HCT116 (cell line): ENCODE results near the gene SPRR2D. TPM values are rescaled to one million over a fixed set of nuclear protein-coding genes. Genes with fewer than 3 reads are reported as not detected.

Source experiments
- ATAC-seq: fragments of 200-7000 bp; cut with Tn5 transposase; 2 replicates; pipeline ENCODE4 v1.9.1; 2020; ENCODE audit warnings: mild to moderate bottlenecking, moderate library complexity
- BruUV-seq: library from RNA; stranded (reverse); fragments of 400-500 nt; replicated peaks from 2 replicates; lab custom pipeline; 2021; lab: Mats Ljungman, UMichigan
- CTCF ChIA-PET: fragments of 300-600 bp; sonication (Branson Sonifier 250); formaldehyde crosslinking; loops from one replicate; lab custom pipeline; 2021; ENCODE audit warnings: antibody characterized with exemption; lab: Charles Lee
- POLR2A ChIA-PET: fragments of 300-600, 350-600 bp; sonication (Branson Sonifier 250); formaldehyde crosslinking; loops from one replicate; lab custom pipeline; 2021; ENCODE audit warnings: antibody characterized with exemption; lab: Charles Lee
- RAD21 ChIA-PET, 2 experiments: fragments of 300-600 bp; sonication (Branson Sonifier 250); formaldehyde crosslinking; loops; one replicate each; lab custom pipeline; 2023; ENCODE audit warnings: low total read pairs in 2 of 2; ENCODE audit not compliant: uncharacterized antibody in 2 of 2, unreplicated experiment in 2 of 2, low non-redundant PET in 1 of 2; lab: Charles Lee
- DNase-seq: peaks from one replicate; pipeline ENCODE4 v3.0.0-alpha.2; 2010; ENCODE audit warnings: low read depth, low spot score
- H2AFZ ChIP-seq: fragments of 200-600 bp; shearing (Covaris generic), sonication (generic); 2 replicates; pipeline ENCODE4 v1.6.1; 2017; ENCODE audit warnings: low read depth, mixed run types, mixed read lengths, antibody characterized with exemption, low read length; ENCODE audit not compliant: poor library complexity, severe bottlenecking
- H3K27ac ChIP-seq: 2 replicates; pipeline ENCODE4 v1.5.1; 2012; ENCODE audit warnings: low read depth, low read length
- H3K27me3 ChIP-seq: fragments of 200-600 bp; sonication (generic); 2 replicates; pipeline ENCODE4 v1.6.1; 2016; ENCODE audit warnings: mixed run types, low read length, mixed read lengths; ENCODE audit not compliant: insufficient read depth
- H3K36me3 ChIP-seq, 2 experiments: fragments of 200-500 bp in 1 of 2; fragments of 200-600 bp in 1 of 2; sonication (Bioruptor generic) in 1 of 2; sonication (generic) in 1 of 2; 2 replicates each; pipeline versions ENCODE4 v1.5.1 to v1.6.1; 2014 to 2016; ENCODE audit warnings: low read length in 2 of 2, inconsistent platforms in 1 of 2, mixed read lengths in 1 of 2, mixed run types in 1 of 2; ENCODE audit not compliant: insufficient read depth in 2 of 2, control insufficient read depth in 1 of 2
- H3K4me1 ChIP-seq, 2 experiments: fragments of 200-600 bp in 1 of 2; sonication (generic) in 1 of 2; 2 replicates each; pipeline versions ENCODE4 v1.5.1 to v1.6.1; 2012 to 2017; ENCODE audit warnings: low read length in 2 of 2, inconsistent platforms in 1 of 2, mild to moderate bottlenecking in 1 of 2, mixed read lengths in 1 of 2, mixed run types in 1 of 2, moderate library complexity in 1 of 2; ENCODE audit not compliant: insufficient read depth in 2 of 2, control insufficient read depth in 1 of 2
- H3K4me2 ChIP-seq: fragments of 200-600 bp; sonication (generic); 2 replicates; pipeline ENCODE4 v1.6.1; 2017; ENCODE audit warnings: mixed run types, low read length, mixed read lengths
- H3K4me3 ChIP-seq, 2 experiments: fragments of 200-600 bp in 1 of 2; sonication (generic) in 1 of 2; replicated peaks in 1 of 2; 2 replicates each; pipeline ENCODE4 v1.5.1; 2011 to 2016; ENCODE audit warnings: low read length in 2 of 2, control low read depth in 1 of 2, low read depth in 1 of 2, mild to moderate bottlenecking in 1 of 2, mixed read lengths in 1 of 2, mixed run types in 1 of 2
- H3K79me2 ChIP-seq: fragments of 200-600 bp; sonication (generic); 2 replicates; pipeline ENCODE4 v1.6.1; 2017; ENCODE audit warnings: mild to moderate bottlenecking, mixed run types, low read length, moderate library complexity, mixed read lengths; ENCODE audit not compliant: insufficient read depth
- H3K9ac ChIP-seq: fragments of 200-600 bp; sonication (generic); 2 replicates; pipeline ENCODE4 v1.6.1; 2016; ENCODE audit warnings: low read length, mixed read lengths
- H3K9me2 ChIP-seq: fragments of 200-600 bp; sonication (generic), shearing (Covaris generic); 2 replicates; pipeline ENCODE4 v1.6.1; 2017; ENCODE audit warnings: mixed run types, mild to moderate bottlenecking, moderate library complexity; ENCODE audit not compliant: insufficient read depth
- H3K9me3 ChIP-seq, 2 experiments: fragments of 200-500 bp in 1 of 2; fragments of 200-600 bp in 1 of 2; sonication (Bioruptor generic) in 1 of 2; sonication (generic) in 1 of 2; 2 replicates each; pipeline ENCODE4 v1.6.1; 2014 to 2017; ENCODE audit warnings: low read length in 2 of 2, mixed read lengths in 2 of 2, inconsistent platforms in 1 of 2, low read depth in 1 of 2, mild to moderate bottlenecking in 1 of 2, mixed run types in 1 of 2, moderate library complexity in 1 of 2; ENCODE audit not compliant: control insufficient read depth in 1 of 2, insufficient read depth in 1 of 2
- H4K20me1 ChIP-seq: fragments of 200-600 bp; sonication (generic), shearing (Covaris generic); 2 replicates; pipeline ENCODE4 v1.6.1; 2017; ENCODE audit warnings: mixed run types, mild to moderate bottlenecking, moderate library complexity; ENCODE audit not compliant: insufficient read depth
- ATF3 ChIP-seq: IDR thresholded peaks from 2 replicates; pipeline ENCODE4 v1.6.1; 2012
- CBX3 ChIP-seq: IDR thresholded peaks from 2 replicates; pipeline ENCODE4 v1.6.1; 2012; ENCODE audit warnings: low read depth
- CEBPB ChIP-seq: IDR thresholded peaks from 2 replicates; pipeline ENCODE4 v1.6.1; 2012; ENCODE audit warnings: low read depth
- ELF1 ChIP-seq: IDR thresholded peaks from 2 replicates; pipeline ENCODE4 v1.6.1; 2012; ENCODE audit warnings: low read depth, borderline replicate concordance
- EZH2 ChIP-seq: fragments of 200-600 bp; sonication (generic); IDR thresholded peaks from 2 replicates; pipeline ENCODE4 v1.6.1; 2017; ENCODE audit warnings: antibody characterized with exemption, mixed run types
- JUND ChIP-seq: IDR thresholded peaks from 2 replicates; pipeline ENCODE4 v1.6.1; 2012
- POLR2A ChIP-seq: IDR thresholded peaks from 2 replicates; pipeline ENCODE4 v1.7.0; 2011; ENCODE audit warnings: borderline replicate concordance; ENCODE audit not compliant: insufficient read depth, insufficient read length; ENCODE audit errors: extremely low read depth
- POLR2AphosphoS5 ChIP-seq: IDR thresholded peaks from 2 replicates; pipeline ENCODE4 v1.6.1; 2011; ENCODE audit warnings: mild to moderate bottlenecking, low read depth, low read length, moderate library complexity
- RAD21 ChIP-seq: IDR thresholded peaks from 2 replicates; pipeline ENCODE4 v1.6.1; 2012; ENCODE audit warnings: low read depth, mild to moderate bottlenecking
- SP1 ChIP-seq: IDR thresholded peaks from 2 replicates; pipeline ENCODE4 v1.6.1; 2012; ENCODE audit warnings: low read depth
- SRF ChIP-seq: IDR thresholded peaks from 2 replicates; pipeline ENCODE4 v1.6.1; 2012; ENCODE audit warnings: low read depth
- ZBTB33 ChIP-seq: IDR thresholded peaks from 2 replicates; pipeline ENCODE4 v1.6.1; 2011; ENCODE audit warnings: mild to moderate bottlenecking, low read length, moderate library complexity; ENCODE audit not compliant: insufficient replicate concordance; ENCODE audit errors: extremely low read depth
- ZFX ChIP-seq: fragments of 450-650 bp; IDR thresholded peaks from 2 replicates; pipeline ENCODE4 v1.6.1; 2017
- ZNF274 ChIP-seq: fragments of 200-500 bp; sonication (Bioruptor generic); IDR thresholded peaks from 2 replicates; pipeline ENCODE4 v1.6.1; 2014; ENCODE audit warnings: mild to moderate bottlenecking, low read depth, low read length, inconsistent platforms
- intact Hi-C: fragments of 100-400 bp; cut with micrococcal nuclease; formaldehyde crosslinking; loops from 2 replicates; pipeline ENCODE4 v1.10.0; 2022
- total RNA-seq: library from RNA; stranded (reverse); gene quantifications from one replicate; pipeline ENCODE4 v1.2.1, GENCODE V29; 2021; ENCODE audit not compliant: unreplicated experiment
- TF ChIP-seq, protein P1 (sequence below): IDR thresholded peaks from 2 replicates; pipeline ENCODE4 v1.6.1; 2012; ENCODE audit warnings: low read depth
- TF ChIP-seq, protein P2 (sequence below): IDR thresholded peaks from 2 replicates; pipeline ENCODE4 v1.6.1; 2012

Gene SPRR2D
- total RNA-seq, 1 experiment from 2014 or later, result 6.9 TPM

DNA sequence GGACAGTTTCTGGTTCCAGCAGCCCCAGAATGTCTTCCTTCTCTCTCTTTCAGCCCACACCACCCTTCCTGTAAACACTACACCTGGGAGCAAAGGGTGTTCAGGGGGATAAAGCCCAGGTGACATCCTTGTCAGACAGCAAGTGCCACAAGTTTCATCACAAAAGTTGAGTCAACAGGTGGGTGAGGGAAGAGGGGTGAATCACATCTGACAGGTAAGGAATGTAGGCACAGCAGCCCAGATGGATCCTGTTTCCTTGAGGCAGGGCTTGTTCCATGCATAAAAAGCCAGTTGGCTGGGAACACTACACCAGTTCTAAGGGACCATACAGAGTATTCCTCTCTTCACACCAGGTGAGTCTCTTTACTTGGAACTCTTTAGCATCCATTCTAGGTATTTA lies 10.0 kb downstream of the SPRR2D start, which contains the start of gene SPRR1B:
Gene SPRR1B (plus strand): TSS at position 309 of the 400 bp plus-strand sequence. CDS start 1,143 bp downstream, outside the sequence.
- no peak within 1 kb of the TSS for H3K27ac ChIP-seq
- H3K79me2 ChIP-seq, result no peaks in the 10 kb centered on the region
- H3K9ac ChIP-seq, result no peak within 1 kb of the TSS
- TF ChIP-seq CEBPB, result 0 out of 2 replicates have a peak, but pooled peaks have one; percentile 19
- TF ChIP-seq EZH2, result no peak
- H3K4me1 ChIP-seq, result peaks cover 0 to 6% of the 10 kb centered on the region in 2 experiments; a peak in 1 of 4 replicates
- peaks cover 12% of the 10 kb centered on the region; the same call in 1 of the 2 replicates for H3K27me3 ChIP-seq
- CTCF ChIA-PET, result no interaction called here
- H3K4me3 ChIP-seq, result no peak within 1 kb of the TSS
- H3K9me2 ChIP-seq, result no peaks in the 10 kb centered on the region
- no peak within 1 kb of the TSS for H2AFZ ChIP-seq
- no peaks in the 10 kb centered on the region for H3K36me3 ChIP-seq
- H3K4me2 ChIP-seq, result no peak within 1 kb of the TSS
- no peak for ATAC-seq
- POLR2A ChIA-PET, result no interaction called here
- H4K20me1 ChIP-seq, result no peaks in the 10 kb centered on the region
- no peaks in the 10 kb centered on the region for H3K9me3 ChIP-seq
- no TSS peak for BruUV-seq
- DNase-seq, result no peak
- RAD21 ChIA-PET, result no interaction called here
- intact Hi-C loops, result loop anchor here (5.0 kb wide), 2 partner anchors 159 to 379 kb away; no protein-coding TSS in a partner anchor

DNA sequence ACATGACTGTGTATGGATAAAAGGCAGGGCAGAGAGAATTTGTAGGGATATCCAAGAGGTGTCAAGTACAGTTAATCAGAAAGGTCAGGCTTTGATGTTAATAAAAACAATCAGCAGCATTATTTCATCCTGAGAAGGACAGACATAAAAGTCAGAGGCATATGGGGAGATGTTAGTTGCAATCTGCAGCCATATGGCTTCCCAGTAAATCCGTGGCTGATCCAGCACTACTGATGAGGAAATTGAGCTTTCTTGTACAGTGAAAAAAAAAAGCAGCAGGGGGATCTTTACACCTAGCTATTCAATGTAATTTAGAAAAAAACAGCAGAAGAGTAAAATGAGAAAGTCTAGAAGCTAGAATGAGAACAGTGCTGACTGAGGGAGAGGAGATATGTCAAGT lies 12.2 kb downstream of the SPRR2D start:
- Histone ChIP-seq H3K9me2 (no peaks in the 10 kb centered on the region), H3K27me3 (peaks cover 16% of the 10 kb centered on the region; the same call in 1 of the 2 replicates), H3K36me3 (no peaks in the 10 kb centered on the region), H3K4me3 (no peak overlapping the region), H2AFZ (no peak overlapping the region), H4K20me1 (no peaks in the 10 kb centered on the region), H3K79me2 (no peaks in the 10 kb centered on the region), H3K9me3 (no peaks in the 10 kb centered on the region), H3K27ac (no peak overlapping the region), H3K4me2 (no peak overlapping the region), H3K9ac (no peak overlapping the region), H3K4me1 (peaks cover 0 to 6% of the 10 kb centered on the region in 2 experiments; a peak in 1 of 4 replicates)
- no peak for DNase-seq
- POLR2A ChIA-PET, result no interaction called here
- RAD21 ChIA-PET, result no interaction called here
- no peak for ATAC-seq
- intact Hi-C loops, result no loop called here
- CTCF ChIA-PET, result no interaction called here
- BruUV-seq, result no TSS peak
- TF ChIP-seq ZNF274 (no peak), CEBPB (no peak), ATF3 (no peak), EZH2 (no peak), SRF (no peak), POLR2AphosphoS5 (no peak), CBX3 (no peak), ZFX (no peak), RAD21 (no peak), JUND (no peak), ZBTB33 (no peak), ELF1 (no peak), POLR2A (no peak), SP1 (no peak)
- TF ChIP-seq, protein P1, sequence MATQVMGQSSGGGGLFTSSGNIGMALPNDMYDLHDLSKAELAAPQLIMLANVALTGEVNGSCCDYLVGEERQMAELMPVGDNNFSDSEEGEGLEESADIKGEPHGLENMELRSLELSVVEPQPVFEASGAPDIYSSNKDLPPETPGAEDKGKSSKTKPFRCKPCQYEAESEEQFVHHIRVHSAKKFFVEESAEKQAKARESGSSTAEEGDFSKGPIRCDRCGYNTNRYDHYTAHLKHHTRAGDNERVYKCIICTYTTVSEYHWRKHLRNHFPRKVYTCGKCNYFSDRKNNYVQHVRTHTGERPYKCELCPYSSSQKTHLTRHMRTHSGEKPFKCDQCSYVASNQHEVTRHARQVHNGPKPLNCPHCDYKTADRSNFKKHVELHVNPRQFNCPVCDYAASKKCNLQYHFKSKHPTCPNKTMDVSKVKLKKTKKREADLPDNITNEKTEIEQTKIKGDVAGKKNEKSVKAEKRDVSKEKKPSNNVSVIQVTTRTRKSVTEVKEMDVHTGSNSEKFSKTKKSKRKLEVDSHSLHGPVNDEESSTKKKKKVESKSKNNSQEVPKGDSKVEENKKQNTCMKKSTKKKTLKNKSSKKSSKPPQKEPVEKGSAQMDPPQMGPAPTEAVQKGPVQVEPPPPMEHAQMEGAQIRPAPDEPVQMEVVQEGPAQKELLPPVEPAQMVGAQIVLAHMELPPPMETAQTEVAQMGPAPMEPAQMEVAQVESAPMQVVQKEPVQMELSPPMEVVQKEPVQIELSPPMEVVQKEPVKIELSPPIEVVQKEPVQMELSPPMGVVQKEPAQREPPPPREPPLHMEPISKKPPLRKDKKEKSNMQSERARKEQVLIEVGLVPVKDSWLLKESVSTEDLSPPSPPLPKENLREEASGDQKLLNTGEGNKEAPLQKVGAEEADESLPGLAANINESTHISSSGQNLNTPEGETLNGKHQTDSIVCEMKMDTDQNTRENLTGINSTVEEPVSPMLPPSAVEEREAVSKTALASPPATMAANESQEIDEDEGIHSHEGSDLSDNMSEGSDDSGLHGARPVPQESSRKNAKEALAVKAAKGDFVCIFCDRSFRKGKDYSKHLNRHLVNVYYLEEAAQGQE, result no peak
- TF ChIP-seq, protein P2, sequence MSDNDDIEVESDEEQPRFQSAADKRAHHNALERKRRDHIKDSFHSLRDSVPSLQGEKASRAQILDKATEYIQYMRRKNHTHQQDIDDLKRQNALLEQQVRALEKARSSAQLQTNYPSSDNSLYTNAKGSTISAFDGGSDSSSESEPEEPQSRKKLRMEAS, result no peak
